ENCODE results near the gene SIPA1L3. TPM values are rescaled to one million over a fixed set of nuclear protein-coding genes. Genes with fewer than 3 reads are reported as not detected.

SIPA1L3 gene
- total and polyA plus RNA-seq, 12 donors = 2.2 to 24.1 (median 11.8) TPM

DNA sequence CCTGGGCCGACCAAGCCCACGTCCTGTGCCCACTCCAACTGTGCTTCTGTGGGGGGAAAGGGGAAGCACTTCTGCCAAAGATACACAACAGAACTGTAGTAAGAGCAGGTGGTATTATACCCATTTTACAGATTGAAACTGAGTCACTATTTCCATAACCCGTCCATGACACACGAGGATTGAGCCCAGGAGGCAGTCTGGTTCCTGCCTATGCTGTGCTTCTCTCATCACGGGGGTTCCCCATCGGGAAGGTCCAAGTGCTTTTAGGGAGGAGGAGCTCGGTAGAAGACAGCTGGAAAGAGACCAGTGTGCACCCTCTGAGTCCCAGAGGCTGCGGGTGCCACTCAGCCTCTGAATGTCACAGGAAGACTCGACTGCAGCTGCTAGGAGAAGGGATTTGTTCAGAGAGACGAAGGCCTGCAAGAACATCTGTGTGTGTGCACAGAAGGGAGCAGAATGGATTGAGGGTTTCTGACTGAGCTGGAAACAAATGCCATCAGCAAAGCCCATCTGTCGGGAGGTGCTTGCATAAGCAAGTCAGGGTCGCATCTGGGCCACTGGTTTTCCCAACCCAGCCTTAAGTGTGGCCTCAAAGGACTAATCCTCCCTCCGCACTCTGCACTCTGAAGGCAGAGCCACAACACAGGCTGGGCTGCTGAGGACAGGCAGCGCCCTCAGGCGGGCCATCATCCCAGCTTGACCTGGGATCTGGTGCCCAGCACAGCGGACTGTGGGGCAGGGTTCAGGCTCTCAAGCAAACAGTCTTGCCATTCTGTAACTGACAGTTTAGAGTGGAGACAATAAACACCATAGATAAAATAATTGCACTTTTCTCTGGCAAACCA, 167.1 kb downstream of the SIPA1L3 start:
- H3K36me3 ChIP-seq (replicated peaks in 1 of 2) = no peaks in the 10 kb centered on the region
- no peak for TF ChIP-seq POLR2A (IDR thresholded peaks at IDR 0.05)
- TF ChIP-seq, protein P1, sequence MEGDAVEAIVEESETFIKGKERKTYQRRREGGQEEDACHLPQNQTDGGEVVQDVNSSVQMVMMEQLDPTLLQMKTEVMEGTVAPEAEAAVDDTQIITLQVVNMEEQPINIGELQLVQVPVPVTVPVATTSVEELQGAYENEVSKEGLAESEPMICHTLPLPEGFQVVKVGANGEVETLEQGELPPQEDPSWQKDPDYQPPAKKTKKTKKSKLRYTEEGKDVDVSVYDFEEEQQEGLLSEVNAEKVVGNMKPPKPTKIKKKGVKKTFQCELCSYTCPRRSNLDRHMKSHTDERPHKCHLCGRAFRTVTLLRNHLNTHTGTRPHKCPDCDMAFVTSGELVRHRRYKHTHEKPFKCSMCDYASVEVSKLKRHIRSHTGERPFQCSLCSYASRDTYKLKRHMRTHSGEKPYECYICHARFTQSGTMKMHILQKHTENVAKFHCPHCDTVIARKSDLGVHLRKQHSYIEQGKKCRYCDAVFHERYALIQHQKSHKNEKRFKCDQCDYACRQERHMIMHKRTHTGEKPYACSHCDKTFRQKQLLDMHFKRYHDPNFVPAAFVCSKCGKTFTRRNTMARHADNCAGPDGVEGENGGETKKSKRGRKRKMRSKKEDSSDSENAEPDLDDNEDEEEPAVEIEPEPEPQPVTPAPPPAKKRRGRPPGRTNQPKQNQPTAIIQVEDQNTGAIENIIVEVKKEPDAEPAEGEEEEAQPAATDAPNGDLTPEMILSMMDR (IDR thresholded peaks at IDR 0.05) = no peak
- 80 to 88% (median 85%) methylated on average over 15 to 16 of the region's 16 CpGs for WGBS, 4 donors
- H3K4me3 ChIP-seq = no peak overlapping the region
- no peak overlapping the region for H3K27ac ChIP-seq
- DNase-seq = no peak
- no peaks in the 10 kb centered on the region for H3K4me1 ChIP-seq (replicated peaks in 1 of 2)
- H3K9me3 ChIP-seq (replicated peaks in 1 of 3) = no peaks in the 10 kb centered on the region
- H3K27me3 ChIP-seq = no peaks in the 10 kb centered on the region
- intact Hi-C loops (cut with DNase I) = no loop called here

DNA sequence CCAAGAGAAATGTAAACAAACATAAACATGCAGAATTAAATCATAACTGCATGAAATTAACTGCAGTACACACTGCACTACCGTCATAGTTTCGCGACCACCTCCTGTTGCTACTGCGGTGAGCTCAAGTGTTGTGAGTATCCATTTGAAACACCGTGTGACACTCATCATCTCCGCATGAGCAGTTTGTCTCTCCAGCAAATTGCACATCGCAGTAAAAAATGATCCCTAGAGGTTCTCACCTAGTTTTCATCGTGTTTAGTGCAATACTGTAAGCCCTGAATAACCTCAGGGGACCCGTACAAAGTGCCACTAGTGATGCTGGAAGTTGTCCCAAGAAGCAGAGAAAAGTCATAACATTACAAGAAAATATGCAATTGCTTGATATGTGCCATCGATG, 169.3 kb downstream of the SIPA1L3 start:
- H3K9me3 ChIP-seq (replicated peaks in 1 of 3) = no peaks in the 10 kb centered on the region
- DNase-seq = no peak
- no peaks in the 10 kb centered on the region for H3K4me1 ChIP-seq (replicated peaks in 1 of 2)
- no peaks in the 10 kb centered on the region for H3K36me3 ChIP-seq (replicated peaks in 1 of 2)
- no peaks in the 10 kb centered on the region for H3K27me3 ChIP-seq
- intact Hi-C loops (cut with DNase I) = no loop called here
- no peak overlapping the region for H3K4me3 ChIP-seq
- no peak overlapping the region for H3K27ac ChIP-seq
- WGBS, 4 donors = 91 to 96% (median 95%) methylated on average over 10 of the region's 10 CpGs
- TF ChIP-seq, protein P1 (IDR thresholded peaks at IDR 0.05) = no peak
- no peak for TF ChIP-seq POLR2A (IDR thresholded peaks at IDR 0.05)

DNA sequence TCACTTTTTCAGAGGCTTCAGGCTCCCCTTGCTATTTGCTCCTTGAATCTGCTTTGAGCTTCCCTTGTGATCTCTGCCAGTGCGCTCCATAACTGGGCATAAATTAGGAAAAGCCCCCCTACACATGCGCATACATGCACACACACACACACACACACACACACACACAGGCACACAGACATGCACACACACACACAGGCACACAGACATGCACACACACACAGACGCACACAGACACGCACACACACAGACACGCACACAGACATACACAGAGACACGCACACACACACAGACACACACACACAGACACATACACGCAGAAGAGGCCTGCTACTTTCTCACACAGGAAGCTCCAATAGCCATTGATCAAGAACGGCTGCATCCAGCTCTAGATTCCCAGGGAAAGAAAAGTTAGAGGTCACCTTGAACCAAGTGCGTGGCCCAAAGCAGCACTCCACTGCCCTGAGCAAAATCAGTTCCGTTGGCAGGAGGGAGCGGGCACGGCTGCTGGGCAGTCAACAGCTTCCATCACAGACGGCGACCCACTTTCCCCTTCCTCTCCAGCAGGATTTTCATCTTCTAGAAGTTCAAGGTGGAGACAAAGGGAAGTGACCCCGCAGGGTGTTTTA, 171.4 kb downstream of the SIPA1L3 start:
- no peak for DNase-seq
- Histone ChIP-seq H3K9me3 (replicated peaks in 1 of 3) (no peaks in the 10 kb centered on the region), H3K27ac (no peak overlapping the region), H3K4me1 (replicated peaks in 1 of 2) (no peaks in the 10 kb centered on the region), H3K27me3 (no peaks in the 10 kb centered on the region), H3K36me3 (replicated peaks in 1 of 2) (peaks cover 0 to 7% of the 10 kb centered on the region in 2 donors), H3K4me3 (no peak overlapping the region)
- intact Hi-C loops (cut with DNase I) = no loop called here
- WGBS, 4 donors = 90 to 95% (median 95%) methylated on average over 15 of the region's 15 CpGs
- no peak for TF ChIP-seq POLR2A (IDR thresholded peaks at IDR 0.05)
- TF ChIP-seq, protein P1 (IDR thresholded peaks at IDR 0.05) = no peak

DNA sequence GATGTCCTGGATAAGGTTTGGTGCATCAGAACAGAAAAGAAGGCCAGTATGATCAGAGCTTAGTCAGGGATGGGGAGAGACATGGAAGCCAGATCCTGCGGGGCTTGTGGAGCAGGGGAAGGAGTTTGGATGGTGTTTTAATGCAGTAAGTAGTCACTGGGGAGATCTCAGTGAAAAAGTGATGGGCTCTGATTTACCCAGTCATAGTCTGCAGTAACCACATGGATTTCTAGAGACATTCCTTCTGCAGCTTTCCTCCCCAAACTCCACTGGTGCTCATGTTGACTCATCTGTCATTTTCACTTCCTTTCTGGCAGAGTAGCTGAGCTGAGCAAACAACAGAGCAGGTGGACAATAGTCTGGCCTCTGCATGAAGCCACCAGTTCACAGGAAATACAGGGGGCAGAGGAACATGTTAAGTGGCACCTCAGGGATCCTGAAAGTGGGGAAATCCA, 172.9 kb downstream of the SIPA1L3 start:
- 36 to 92% (median 70%) methylated on average over 1 of the region's 1 CpG for WGBS, 4 donors
- TF ChIP-seq, protein P1 (IDR thresholded peaks at IDR 0.05) = no peak
- no peak for TF ChIP-seq POLR2A (IDR thresholded peaks at IDR 0.05)
- no peaks in the 10 kb centered on the region for H3K9me3 ChIP-seq (replicated peaks in 1 of 3)
- H3K36me3 ChIP-seq (replicated peaks in 1 of 2) = peaks cover 0 to 7% of the 10 kb centered on the region in 2 donors
- no peaks in the 10 kb centered on the region for H3K4me1 ChIP-seq (replicated peaks in 1 of 2)
- no peaks in the 10 kb centered on the region for H3K27me3 ChIP-seq
- intact Hi-C loops (cut with DNase I) = no loop called here
- H3K27ac ChIP-seq = no peak overlapping the region
- no peak overlapping the region for H3K4me3 ChIP-seq
- no peak for DNase-seq

Data from adrenal gland (tissue), 12 donors.